Fibroblast of skin of back (primary cell): ENCODE measurements around the gene AQP2.
"Not testable (repeated sequence)": the region's sequence is repeated elsewhere in the genome, so short reads cannot be mapped to it uniquely, and the experiment has no call there.

ENCODE experiments used
- DNase-seq: peaks from one replicate; pipeline ENCODE4 v3.0.0-alpha.2; 2013

The AQP2 gene

DNA sequence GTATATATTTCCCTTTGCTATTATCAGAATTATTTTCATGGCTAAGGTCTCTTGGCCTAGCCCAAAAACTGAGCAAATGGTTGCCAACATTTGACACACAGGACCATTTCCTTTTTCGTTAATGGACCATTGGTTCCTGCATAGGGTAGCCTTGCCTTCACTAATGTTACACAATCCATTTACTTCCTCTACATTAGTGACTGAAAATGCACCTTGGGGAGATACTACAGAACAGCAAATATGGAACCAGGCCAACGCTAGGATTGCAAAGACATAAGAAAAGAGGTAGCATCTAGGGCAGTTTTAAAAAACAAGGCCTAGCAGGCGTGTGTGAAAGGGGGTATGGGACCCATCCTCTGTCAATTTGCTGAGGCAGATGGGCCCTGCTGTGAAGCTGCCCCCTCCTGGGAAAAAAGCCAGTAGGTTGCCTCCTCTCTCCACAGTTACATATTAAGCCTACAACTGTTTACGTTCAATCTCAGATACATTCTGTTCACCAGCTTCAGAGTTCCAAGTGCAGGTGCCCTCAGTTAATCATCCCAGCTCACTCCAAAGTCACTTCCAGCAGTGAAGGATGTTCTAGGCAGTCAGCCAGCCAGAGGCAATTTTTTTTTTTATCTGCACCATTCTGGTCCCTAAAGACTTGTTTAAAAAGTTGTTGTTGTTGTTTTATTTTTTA is 37.2 kb downstream of the AQP2 start:
- DNase-seq, result no peak

DNA sequence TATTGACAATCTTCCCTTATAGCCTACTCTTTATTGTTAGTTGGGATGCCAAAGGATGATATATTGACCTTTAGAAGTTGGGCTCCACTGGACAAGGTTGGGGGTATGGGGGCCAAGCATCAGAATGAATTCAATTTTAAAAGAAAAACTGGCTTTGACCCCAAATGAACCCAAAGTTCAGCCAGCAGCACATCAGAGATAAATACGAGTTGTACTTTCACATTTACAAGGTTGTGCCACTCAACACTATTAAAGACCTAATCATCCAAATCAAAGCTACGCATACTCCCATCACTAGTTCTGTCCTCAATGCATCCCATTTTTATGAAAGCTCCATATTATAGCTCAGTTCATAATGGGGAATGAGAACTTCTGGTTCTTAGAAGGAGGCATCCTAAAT is 38.9 kb downstream of the AQP2 start:
- not testable (repeated sequence) for DNase-seq

DNA sequence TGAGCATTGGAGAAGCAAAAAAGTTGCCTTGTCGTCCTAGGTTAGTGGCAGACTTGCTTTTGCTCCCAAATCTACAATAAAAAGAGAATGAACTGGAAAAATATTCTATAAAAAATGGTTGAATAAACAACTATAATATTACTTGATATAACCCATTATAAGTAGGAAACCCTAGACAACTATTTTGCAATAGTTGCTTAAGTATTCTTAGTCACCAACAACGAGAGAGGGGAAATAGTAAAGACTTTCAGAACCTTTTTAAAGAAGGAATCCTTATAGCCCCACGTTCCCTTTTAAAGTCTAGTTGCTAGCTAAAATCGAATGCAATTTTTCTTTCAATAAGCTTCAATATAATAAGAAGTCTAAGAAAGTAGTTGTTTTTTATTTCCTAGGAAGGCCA is 39.7 kb downstream of the AQP2 start:
- DNase-seq, result no peak

DNA sequence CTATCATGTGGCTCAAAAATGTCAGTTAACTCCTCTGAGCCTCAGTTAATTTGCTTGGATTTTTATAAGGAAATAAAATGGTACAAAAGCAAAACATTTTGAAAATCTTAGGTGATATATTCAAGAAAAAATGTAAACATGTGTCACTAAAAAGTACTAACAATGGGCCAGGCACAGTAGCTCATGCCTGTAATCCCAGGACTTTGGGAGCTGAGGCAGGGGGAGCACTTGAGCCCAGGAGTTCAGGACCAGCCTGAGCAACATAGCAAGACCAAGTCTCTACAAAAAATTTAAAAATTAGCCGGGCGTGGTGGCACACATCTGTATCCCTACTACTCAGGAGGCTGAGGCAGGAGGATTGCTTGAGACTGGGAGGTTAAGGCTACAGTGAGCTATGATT is 47.9 kb downstream of the AQP2 start:
- no peak for DNase-seq

DNA sequence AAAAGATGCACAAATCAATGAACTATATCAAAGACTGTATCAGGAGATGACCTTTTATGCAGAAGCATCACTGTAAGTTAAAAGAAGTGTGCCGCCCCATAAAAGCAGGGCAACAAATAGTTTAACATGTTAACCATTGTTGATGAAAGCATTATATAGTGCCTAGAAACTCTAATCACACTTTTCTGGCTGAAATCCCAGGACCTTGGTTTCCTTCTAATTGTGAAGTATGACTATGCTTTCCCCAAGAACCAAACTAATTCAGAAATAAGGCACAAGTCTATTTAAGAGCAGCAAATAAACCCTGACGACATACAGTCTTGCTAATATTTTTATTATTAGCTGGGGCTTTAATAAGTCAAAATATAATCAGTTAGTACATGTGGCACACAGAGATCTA is 53.1 kb downstream of the AQP2 start:
- no peak for DNase-seq

DNA sequence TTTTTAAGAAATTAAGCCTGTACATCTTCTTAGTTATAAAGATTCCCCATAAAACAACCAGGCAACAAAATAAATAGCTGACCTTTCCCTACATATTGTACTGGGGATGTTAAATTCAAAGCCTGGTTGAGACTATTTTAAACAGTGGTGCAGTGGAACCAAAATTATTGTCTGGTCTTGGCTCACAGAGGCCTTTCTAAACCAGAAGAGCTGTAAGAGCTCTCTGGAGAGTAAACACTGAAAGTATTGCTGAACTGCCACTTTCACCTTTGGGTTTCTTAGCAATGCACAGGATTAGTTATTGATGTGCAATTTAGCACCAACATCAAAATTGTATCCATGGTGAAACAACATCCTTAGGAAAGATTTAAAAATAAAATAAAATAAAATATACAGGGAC is 54.2 kb downstream of the AQP2 start:
- no peak for DNase-seq

DNA sequence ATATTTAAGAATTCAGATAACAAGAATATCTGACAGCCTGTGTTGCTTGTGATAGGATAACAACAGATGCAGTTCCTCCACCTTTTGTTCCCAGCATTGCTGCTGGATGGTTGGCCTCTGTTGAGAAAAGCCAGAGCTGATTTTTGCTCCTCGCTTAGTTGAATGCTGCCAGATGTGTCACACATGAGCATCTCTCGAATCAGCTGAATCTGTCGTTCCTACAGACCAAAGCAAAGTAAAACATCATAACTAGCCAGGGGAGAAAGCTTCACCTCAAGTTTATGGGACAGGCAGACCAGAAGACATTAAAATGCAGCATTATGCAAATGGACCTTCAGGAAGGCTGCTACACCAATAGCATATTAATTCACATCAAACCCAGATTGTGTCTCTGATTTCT is 54.6 kb downstream of the AQP2 start:
- no peak for DNase-seq

DNA sequence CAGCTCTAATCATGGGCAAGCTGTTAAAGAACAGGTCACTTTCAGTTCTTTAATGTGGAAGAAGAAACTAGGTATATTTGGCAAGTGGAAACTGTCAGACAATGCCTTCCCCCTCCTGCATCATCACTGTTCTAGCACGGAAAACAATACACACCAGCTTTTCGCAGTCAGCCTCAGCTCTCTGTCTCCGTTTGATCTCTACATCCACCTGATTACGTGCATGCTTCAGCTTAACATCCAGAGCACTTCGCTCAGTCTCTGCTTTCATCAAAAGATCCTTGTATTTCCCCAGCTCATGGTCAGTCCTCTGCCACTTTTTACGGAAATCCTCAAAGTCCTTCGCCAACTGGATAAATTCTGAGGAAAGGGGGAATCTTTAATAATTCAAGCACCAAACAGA is 55.7 kb downstream of the AQP2 start:
- DNase-seq, result no peak

DNA sequence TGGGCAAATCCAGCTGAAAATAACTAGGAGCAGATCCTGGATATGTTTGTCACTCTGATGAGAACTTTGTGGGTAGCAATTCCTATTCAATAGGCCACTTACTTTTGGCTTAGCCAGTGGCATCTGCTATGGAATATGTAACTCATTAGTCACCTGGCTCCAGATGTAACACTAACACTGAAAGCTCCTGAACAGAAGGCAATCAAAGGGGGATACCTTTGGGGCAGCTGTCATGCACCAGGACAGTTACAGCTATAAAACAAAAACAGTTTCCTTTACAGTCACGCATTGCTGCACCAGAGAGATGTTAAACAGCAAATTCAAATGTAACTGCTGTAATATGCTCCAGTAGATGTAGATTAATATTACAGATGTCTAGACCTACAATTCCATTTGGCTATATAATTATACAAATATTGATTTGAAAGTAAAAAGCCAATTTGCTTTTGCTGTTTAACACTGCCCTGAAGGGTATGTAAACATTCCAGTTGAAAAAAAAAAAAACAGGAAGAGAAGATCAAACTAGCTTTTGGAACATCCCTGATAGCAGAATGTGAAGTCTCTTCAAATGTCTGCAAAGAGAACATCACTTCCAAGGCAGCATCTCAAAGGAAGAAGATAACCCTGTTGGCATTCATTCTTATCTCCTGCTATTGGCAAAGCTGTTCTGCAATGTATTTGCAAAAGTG is 56.4 kb downstream of the AQP2 start:
- DNase-seq, result peak; percentile 38
